Measurements from ENCODE around the gene CADM2. TPM values are rescaled to one million over a fixed set of nuclear protein-coding genes. Genes with fewer than 3 reads are reported as not detected.
A peak's percentile ranks its signal among the peaks of the same experiment; 100 is the strongest.

CADM2 gene
- total RNA-seq, 1 experiment from 2014 or later: 0.47 TPM

GRCh38 chr3:86104154-86104553 is 1145.4 kb downstream of the CADM2 start:
- intact Hi-C loops (cut with micrococcal nuclease): no loop called here
- Histone ChIP-seq H2AFZ (ENCODE audit: low read length) (no peak overlapping the region), H3K4me3 (ENCODE audit: low read length) (no peak overlapping the region), H3F3A (ENCODE audit: low read length, unreplicated experiment) (no peaks in the 10 kb centered on the region), H3K9me3 (ENCODE audit: low read length) (peaks cover 1% of the 10 kb centered on the region; the same call in 1 of the 2 replicates), H3K79me2 (ENCODE audit: low read length) (no peaks in the 10 kb centered on the region), H3K27me3 (ENCODE audit: low read length) (no peaks in the 10 kb centered on the region), H3K4me1 (ENCODE audit: insufficient read depth, low read length) (no peaks in the 10 kb centered on the region), H3K27ac (ENCODE audit: low read length) (no peak overlapping the region), H3K4me2 (ENCODE audit: low read length) (no peak overlapping the region), H3K9ac (ENCODE audit: low read length) (no peak overlapping the region), H3K9me2 (replicated peaks; ENCODE audit: low read length) (no peaks in the 10 kb centered on the region), H4K20me1 (ENCODE audit: low read length) (no peaks in the 10 kb centered on the region), H3K36me3 (ENCODE audit: low read depth, low read length) (no peaks in the 10 kb centered on the region)
- CTCF ChIA-PET: no interaction called here
- no TSS peak for BruUV-seq (replicated peaks)
- DNase-seq (no peak), ATAC-seq (no peak)
- POLR2A ChIA-PET (ENCODE audit: unreplicated experiment): no interaction called here
- TF ChIP-seq EZH2phosphoT487 (IDR thresholded peaks at IDR 0.05; ENCODE audit: borderline replicate concordance, low read length) (no peak), CTCF (conservative IDR thresholded peaks at IDR 0.05; ENCODE audit: low read depth, low read length) (no peak), EZH2 (IDR thresholded peaks at IDR 0.05; ENCODE audit: low read length, unreplicated experiment) (no peak)

- ATAC-seq (peak; percentile 50), DNase-seq (peak; percentile 12)
- Histone ChIP-seq H3K4me3 (ENCODE audit: low read length) (no peak overlapping the region), H3K9ac (ENCODE audit: low read length) (no peak overlapping the region), H3K36me3 (ENCODE audit: low read depth, low read length) (no peaks in the 10 kb centered on the region), H3F3A (ENCODE audit: low read length, unreplicated experiment) (no peaks in the 10 kb centered on the region), H3K27me3 (ENCODE audit: low read length) (no peaks in the 10 kb centered on the region), H3K9me2 (replicated peaks; ENCODE audit: low read length) (no peaks in the 10 kb centered on the region), H4K20me1 (ENCODE audit: low read length) (no peaks in the 10 kb centered on the region), H3K27ac (ENCODE audit: low read length) (no peak overlapping the region), H3K4me2 (ENCODE audit: low read length) (no peak overlapping the region), H3K4me1 (ENCODE audit: insufficient read depth, low read length) (no peaks in the 10 kb centered on the region), H3K79me2 (ENCODE audit: low read length) (no peaks in the 10 kb centered on the region), H2AFZ (ENCODE audit: low read length) (no peak overlapping the region), H3K9me3 (ENCODE audit: low read length) (peaks cover 4% of the 10 kb centered on the region; the same call in 1 of the 2 replicates)
- TF ChIP-seq CTCF (conservative IDR thresholded peaks at IDR 0.05; ENCODE audit: low read depth, low read length) (no peak), EZH2phosphoT487 (IDR thresholded peaks at IDR 0.05; ENCODE audit: borderline replicate concordance, low read length) (no peak), EZH2 (IDR thresholded peaks at IDR 0.05; ENCODE audit: low read length, unreplicated experiment) (no peak)
- intact Hi-C loops (cut with micrococcal nuclease): no loop called here
- ChIA-PET POLR2A (ENCODE audit: unreplicated experiment) (no interaction called here), CTCF (no interaction called here)
- no TSS peak for BruUV-seq (replicated peaks)
Observed at GRCh38 chr3:86109434-86109833, 1150.6 kb downstream of the CADM2 start.

Small RNAs within 50 kb of the gene (microRNA-seq; reads per million reads assigned to microRNA genes)
- gene MIR5688 (ENCODE audit: unreplicated experiment): not detected
